H9 (cell line): Measurements from ENCODE around the gene TPGS2. TPM values are rescaled to one million over a fixed set of nuclear protein-coding genes. Genes with fewer than 3 reads are reported as not detected.

Experiments used
- DNase-seq: peaks from one replicate; pipeline ENCODE4 v3.0.0-alpha.2; 2017
- H2AFZ ChIP-seq: one replicate; pipeline ENCODE4 v1.6.1; 2013; ENCODE audit warnings: mild to moderate bottlenecking, low read length, control low read depth, moderate library complexity
- H2AK5ac ChIP-seq: 2 replicates; pipeline ENCODE4 v1.6.1; 2013; ENCODE audit warnings: low read length, control low read depth, mixed read lengths; ENCODE audit not compliant: insufficient read length
- H2BK120ac ChIP-seq: one replicate; pipeline ENCODE4 v1.6.1; 2013; ENCODE audit warnings: low read depth, mild to moderate bottlenecking, low read length, control low read depth, inconsistent platforms; ENCODE audit not compliant: poor library complexity, severe bottlenecking
- H2BK12ac ChIP-seq: 2 replicates; pipeline ENCODE4 v1.6.1; 2013; ENCODE audit warnings: low read length, control low read depth, mixed read lengths, low read depth; ENCODE audit not compliant: insufficient read length
- H2BK15ac ChIP-seq: 2 replicates; pipeline ENCODE4 v1.6.1; 2013; ENCODE audit warnings: low read depth, low read length, control low read depth
- H2BK20ac ChIP-seq: one replicate; pipeline ENCODE4 v1.6.1; 2013; ENCODE audit warnings: low read depth, mild to moderate bottlenecking, low read length, control low read depth, inconsistent platforms; ENCODE audit not compliant: poor library complexity, severe bottlenecking
- H2BK5ac ChIP-seq: 2 replicates; pipeline ENCODE4 v1.6.1; 2013; ENCODE audit warnings: low read length, control low read depth, mixed read lengths; ENCODE audit not compliant: insufficient read length
- H3K14ac ChIP-seq: 2 replicates; pipeline ENCODE4 v1.6.1; 2013; ENCODE audit warnings: low read length, control low read depth; ENCODE audit not compliant: insufficient read depth
- H3K18ac ChIP-seq: 2 replicates; pipeline ENCODE4 v1.6.1; 2013; ENCODE audit warnings: low read depth, mild to moderate bottlenecking, mixed read lengths, low read length, control low read depth; ENCODE audit not compliant: insufficient read length
- H3K23ac ChIP-seq: 2 replicates; pipeline ENCODE4 v1.6.1; 2013; ENCODE audit warnings: low read length, control low read depth, mixed read lengths, low read depth; ENCODE audit not compliant: insufficient read length
- H3K23me2 ChIP-seq: 2 replicates; pipeline ENCODE4 v1.6.1; 2013; ENCODE audit warnings: low read depth, mild to moderate bottlenecking, mixed read lengths, low read length, control low read depth; ENCODE audit not compliant: insufficient read length, poor library complexity, severe bottlenecking
- H3K27ac ChIP-seq: 2 replicates; pipeline ENCODE4 v1.5.1; 2013; ENCODE audit warnings: low read length, control low read depth, mixed read lengths, low read depth; ENCODE audit not compliant: insufficient read length
- H3K27me3 ChIP-seq: 2 replicates; pipeline ENCODE4 v1.6.1; 2013; ENCODE audit warnings: low read length, control low read depth, inconsistent platforms; ENCODE audit not compliant: insufficient read depth
- H3K4ac ChIP-seq: 2 replicates; pipeline ENCODE4 v1.6.1; 2013; ENCODE audit warnings: low read depth, mild to moderate bottlenecking, control low read depth, inconsistent platforms, low read length, moderate library complexity
- H3K4me1 ChIP-seq: 2 replicates; pipeline ENCODE4 v1.6.1; 2013; ENCODE audit warnings: low read length, control low read depth, inconsistent platforms; ENCODE audit not compliant: insufficient read depth
- H3K4me2 ChIP-seq: 2 replicates; pipeline ENCODE4 v1.6.1; 2013; ENCODE audit warnings: low read length, control low read depth, mixed read lengths; ENCODE audit not compliant: insufficient read length, insufficient read depth
- H3K56ac ChIP-seq: 2 replicates; pipeline ENCODE4 v1.6.1; 2013; ENCODE audit warnings: low read depth, mild to moderate bottlenecking, mixed read lengths, low read length, control low read depth; ENCODE audit not compliant: insufficient read length
- H3K79me1 ChIP-seq: 2 replicates; pipeline ENCODE4 v1.6.1; 2013; ENCODE audit warnings: low read depth, mild to moderate bottlenecking, moderate library complexity, low read length, control low read depth, inconsistent platforms; ENCODE audit not compliant: insufficient read depth, poor library complexity, severe bottlenecking
- H3K79me2 ChIP-seq: 2 replicates; pipeline ENCODE4 v1.6.1; 2013; ENCODE audit warnings: low read length, control low read depth, inconsistent platforms; ENCODE audit not compliant: insufficient read depth
- H3K9ac ChIP-seq: 2 replicates; pipeline ENCODE4 v1.6.1; 2013; ENCODE audit warnings: low read length, control low read depth, mixed read lengths; ENCODE audit not compliant: insufficient read length; ENCODE audit errors: extremely low read depth
- H3K9me3 ChIP-seq: one replicate; pipeline ENCODE4 v1.6.1; 2013; ENCODE audit warnings: low read depth, low read length, inconsistent platforms; ENCODE audit not compliant: control insufficient read depth
- H3T11ph ChIP-seq: one replicate; pipeline ENCODE4 v1.6.1; 2013; ENCODE audit warnings: mild to moderate bottlenecking, low read length, control low read depth, inconsistent platforms
- H4K20me1 ChIP-seq: one replicate; pipeline ENCODE4 v1.6.1; 2013; ENCODE audit not compliant: control insufficient read depth, insufficient read length, insufficient read depth
- H4K5ac ChIP-seq: 2 replicates; pipeline ENCODE4 v1.6.1; 2013; ENCODE audit warnings: low read depth, mild to moderate bottlenecking, mixed read lengths, low read length, control low read depth; ENCODE audit not compliant: insufficient read length
- H4K8ac ChIP-seq: replicated peaks from 2 replicates; pipeline ENCODE4 v1.6.1; 2013; ENCODE audit warnings: low read length, control low read depth, mixed read lengths, low read depth; ENCODE audit not compliant: insufficient read length
- H4K91ac ChIP-seq: 2 replicates; pipeline ENCODE4 v1.6.1; 2013; ENCODE audit warnings: low read depth, mild to moderate bottlenecking, moderate library complexity, mixed read lengths, low read length, control low read depth; ENCODE audit not compliant: insufficient read length
- H3K27ac Mint-ChIP-seq, 3 experiments: 2 replicates in 2 of 3; 3 replicates in 1 of 3; pipeline ENCODE4 v1.8.0; 2020 to 2021; ENCODE audit warnings: mixed read lengths in 3 of 3, mild to moderate bottlenecking in 1 of 3, moderate library complexity in 1 of 3
- H3K27me3 Mint-ChIP-seq: 2 replicates; pipeline ENCODE4 v1.8.0; 2021; ENCODE audit warnings: low read depth, mild to moderate bottlenecking, moderate library complexity, mixed read lengths
- H3K36me3 Mint-ChIP-seq, 3 experiments: 2 replicates in 2 of 3; 3 replicates in 1 of 3; pipeline ENCODE4 v1.8.0; 2020 to 2021; ENCODE audit warnings: low read depth in 3 of 3, mixed read lengths in 3 of 3; ENCODE audit not compliant: insufficient read depth in 1 of 3
- H3K4me1 Mint-ChIP-seq, 2 experiments: 2 replicates each; pipeline ENCODE4 v1.8.0; 2020; ENCODE audit warnings: mixed read lengths in 2 of 2
- H3K4me3 Mint-ChIP-seq, 2 experiments: 2 replicates in 1 of 2; 3 replicates in 1 of 2; pipeline ENCODE4 v1.8.0; 2020 to 2021; ENCODE audit warnings: mild to moderate bottlenecking in 2 of 2, mixed read lengths in 2 of 2, moderate library complexity in 1 of 2
- H3K9me3 Mint-ChIP-seq, 2 experiments: 2 replicates in 1 of 2; 3 replicates in 1 of 2; pipeline ENCODE4 v1.8.0; 2020; ENCODE audit warnings: mild to moderate bottlenecking in 2 of 2, mixed read lengths in 2 of 2, moderate library complexity in 1 of 2
- CTCF ChIP-seq: fragments of 200-600 bp; sonication (generic); conservative IDR thresholded peaks from 3 replicates; pipeline ENCODE4 v1.8.0; 2021; ENCODE audit warnings: antibody characterized with exemption, mild to moderate bottlenecking
- total RNA-seq: library from RNA; stranded (reverse); gene quantifications from 2 replicates; pipeline ENCODE4 v1.2.1, GENCODE V29; 2021

Gene TPGS2
- total RNA-seq, 1 experiment from 2014 or later: 147 TPM

GRCh38 chr18:36819621-36820020, 9.2 kb downstream of the TPGS2 start:
- no peak overlapping the region for H2AFZ ChIP-seq
- H3K4me1 ChIP-seq: no peaks in the 10 kb centered on the region
- H3K23ac ChIP-seq: no peak overlapping the region
- H2BK20ac ChIP-seq: no peak overlapping the region
- no peak overlapping the region for H4K8ac ChIP-seq
- no peaks in the 10 kb centered on the region for H4K20me1 ChIP-seq
- H3K4me1 Mint-ChIP-seq: peaks cover 0 to 6% of the 10 kb centered on the region in 2 experiments; a peak in 2 of 4 replicates
- peaks cover 3% of the 10 kb centered on the region for H3K79me1 ChIP-seq
- H2BK120ac ChIP-seq: no peak overlapping the region
- no peak overlapping the region for H2BK15ac ChIP-seq
- no peak overlapping the region for H3K18ac ChIP-seq
- H2AK5ac ChIP-seq: no peak overlapping the region
- H2BK12ac ChIP-seq: no peak overlapping the region
- no peak overlapping the region; a peak in 1 of 7 replicates for H3K27ac Mint-ChIP-seq
- TF ChIP-seq CTCF: no peak
- H3K23me2 ChIP-seq: no peaks in the 10 kb centered on the region
- no peak overlapping the region for H3K27ac ChIP-seq
- no peak overlapping the region for H3K9ac ChIP-seq
- no peaks in the 10 kb centered on the region for H3K79me2 ChIP-seq
- no peak overlapping the region for H3K4me3 Mint-ChIP-seq
- DNase-seq: no peak
- H3T11ph ChIP-seq: no peak overlapping the region
- H3K14ac ChIP-seq: no peak overlapping the region
- no peaks in the 10 kb centered on the region for H3K9me3 Mint-ChIP-seq
- H4K91ac ChIP-seq: no peak overlapping the region
- H3K27me3 Mint-ChIP-seq: no peaks in the 10 kb centered on the region
- H4K5ac ChIP-seq: no peak overlapping the region
- H2BK5ac ChIP-seq: no peak overlapping the region
- peaks cover 18 to 49% (median 31%) of the 10 kb centered on the region in 3 experiments for H3K36me3 Mint-ChIP-seq
- no peaks in the 10 kb centered on the region for H3K9me3 ChIP-seq
- H3K4ac ChIP-seq: no peak overlapping the region
- no peak overlapping the region for H3K4me2 ChIP-seq
- H3K27me3 ChIP-seq: no peaks in the 10 kb centered on the region; the same call in 1 of the 2 replicates
- H3K56ac ChIP-seq: no peak overlapping the region
